CD4-positive, alpha-beta T cell (primary cell): ENCODE data around the gene NRIP1. TPM values are rescaled to one million over a fixed set of nuclear protein-coding genes. Genes with fewer than 3 reads are reported as not detected.

ENCODE experiments used
- ATAC-seq: fragments of 200-7000 bp; cut with Tn5 transposase; one replicate; pipeline ENCODE4 v1.10.0; 2022; ENCODE audit warnings: mild to moderate bottlenecking; ENCODE audit not compliant: poor library complexity
- CTCF ChIA-PET: fragments of 350-600 bp; sonication (Branson Sonifier 250); formaldehyde crosslinking; loops from one replicate; lab custom pipeline; 2021; ENCODE audit warnings: antibody characterized with exemption, inconsistent platforms; lab: Charles Lee
- POLR2A ChIA-PET: fragments of 350-600 bp; sonication (Branson Sonifier 250); formaldehyde crosslinking; loops from one replicate; lab custom pipeline; 2021; ENCODE audit warnings: antibody characterized with exemption, inconsistent platforms; lab: Charles Lee
- DNase-seq, 14 experiments: peaks; one replicate each; pipeline ENCODE4 v3.0.0-alpha.2; 2013 to 2020; ENCODE audit warnings: mixed read lengths in 2 of 14
- H3K27ac ChIP-seq, 2 donors: one replicate each; pipeline versions ENCODE4 v1.5.1 to v1.7.0; 2013; ENCODE audit warnings: low read length in 2 of 2, low read depth in 1 of 2, mild to moderate bottlenecking in 1 of 2
- H3K27me3 ChIP-seq, 2 experiments: 1 replicate in 1 of 2; 2 replicates in 1 of 2; pipeline versions ENCODE4 v1.6.1 to v1.7.0; 2013; ENCODE audit warnings: low read length in 2 of 2, control low read depth in 1 of 2, mild to moderate bottlenecking in 1 of 2, moderate library complexity in 1 of 2; ENCODE audit not compliant: insufficient read depth in 2 of 2, control insufficient read depth in 1 of 2
- H3K36me3 ChIP-seq: one replicate; pipeline ENCODE4 v1.6.1; 2013; ENCODE audit warnings: low read length, control low read depth; ENCODE audit not compliant: insufficient read depth
- H3K4me1 ChIP-seq: one replicate; pipeline ENCODE4 v1.6.1; 2013; ENCODE audit warnings: low read length, control low read depth; ENCODE audit not compliant: insufficient read depth
- H3K4me3 ChIP-seq: one replicate; pipeline ENCODE4 v1.5.1; 2013; ENCODE audit warnings: mild to moderate bottlenecking, low read length, moderate library complexity
- H3K9me3 ChIP-seq, 2 experiments: 1 replicate in 1 of 2; 2 replicates in 1 of 2; pipeline versions ENCODE4 v1.6.1 to v1.7.0; 2013; ENCODE audit warnings: low read length in 2 of 2, mild to moderate bottlenecking in 2 of 2, control low read depth in 1 of 2, moderate library complexity in 1 of 2; ENCODE audit not compliant: control insufficient read depth in 1 of 2, insufficient read depth in 1 of 2
- H3K27ac Mint-ChIP-seq: one replicate; pipeline ENCODE4 v1.8.0; 2020; ENCODE audit warnings: mixed read lengths
- H3K27me3 Mint-ChIP-seq: one replicate; pipeline ENCODE4 v1.8.0; 2021; ENCODE audit warnings: mixed read lengths
- H3K36me3 Mint-ChIP-seq: one replicate; pipeline ENCODE4 v1.8.0; 2021; ENCODE audit warnings: low read depth, mixed read lengths
- H3K4me1 Mint-ChIP-seq: one replicate; pipeline ENCODE4 v1.8.0; 2021; ENCODE audit warnings: low read depth, mixed read lengths
- H3K4me3 Mint-ChIP-seq: one replicate; pipeline ENCODE4 v1.8.0; 2020; ENCODE audit warnings: mild to moderate bottlenecking, mixed read lengths
- H3K9me3 Mint-ChIP-seq: one replicate; pipeline ENCODE4 v1.8.0; 2020; ENCODE audit warnings: mixed read lengths
- intact Hi-C, 2 experiments: fragments of 100-400 bp; cut with DNase I in 1 of 2; cut with micrococcal nuclease in 1 of 2; formaldehyde crosslinking; loops; one replicate each; pipeline versions ENCODE4 v1.15.1 to v1.9.0; 2023 to 2025; cut with DNase I, micrococcal nuclease
- total RNA-seq, 174 experiments: library from RNA in 2 of 174; stranded (reverse) in 2 of 174; gene quantifications; one replicate each; pipeline ENCODE4 v1.2.3 and lab custom pipeline; 2021 to 2026
- TF ChIP-seq, protein P1 (sequence below): fragments of 200-600 bp; IDR thresholded peaks from one replicate; pipeline ENCODE4 v1.8.0; 2022; ENCODE audit warnings: antibody characterized with exemption, mild to moderate bottlenecking

Gene NRIP1
- total RNA-seq, 2 experiments from 2014 or later: 41.6 to 50.1 TPM

DNA sequence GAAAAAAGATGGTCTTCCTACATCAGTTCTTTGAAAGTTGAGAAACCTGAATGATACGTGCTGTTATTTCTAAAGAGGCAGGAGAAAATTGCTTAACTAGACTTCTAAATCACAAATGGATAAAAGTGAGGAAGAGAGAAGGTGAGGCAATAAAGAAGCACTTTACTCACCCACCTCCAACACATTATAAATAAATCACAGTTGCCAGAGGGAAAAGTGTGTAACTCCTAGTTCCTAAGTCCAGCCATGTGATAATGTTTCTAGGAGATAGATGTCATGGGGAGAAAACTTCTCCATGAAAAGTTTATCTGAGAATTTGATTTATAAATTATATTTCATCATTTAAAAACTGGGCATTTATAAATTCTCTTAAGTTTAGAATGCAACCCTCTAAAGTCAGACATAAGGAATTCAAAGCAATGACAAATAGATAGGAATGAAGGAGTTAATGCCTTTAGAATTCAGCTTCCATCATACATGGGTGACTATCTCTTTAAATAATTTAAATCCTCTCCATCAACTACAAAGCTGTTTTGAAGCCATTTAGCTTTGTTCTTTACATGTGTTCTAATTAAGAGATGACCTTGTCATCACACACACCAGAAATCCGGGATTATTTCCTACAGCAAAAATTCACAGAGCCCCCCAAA lies 60.0 kb downstream of the NRIP1 start:
- no peaks in the 10 kb centered on the region for H3K27me3 Mint-ChIP-seq
- H3K4me3 ChIP-seq: peak overlapping the region; percentile 37
- POLR2A ChIA-PET: interaction anchor here (0.6 to 3.9 kb wide), 7 partner anchors 9 to 520 kb away, joined by 3 to 50 read pairs (median 4); partner anchors contain the start of gene NRIP1
- H3K27ac ChIP-seq: peak overlapping the region in 1 of 2 donors; percentile 14
- ATAC-seq (peak; percentile 10), DNase-seq (no peak)
- no peaks in the 10 kb centered on the region for H3K9me3 Mint-ChIP-seq
- peak overlapping the region; percentile 57 for H3K4me3 Mint-ChIP-seq
- no peaks in the 10 kb centered on the region for H3K36me3 ChIP-seq
- no peaks in the 10 kb centered on the region for H3K27me3 ChIP-seq
- TF ChIP-seq, protein P1, sequence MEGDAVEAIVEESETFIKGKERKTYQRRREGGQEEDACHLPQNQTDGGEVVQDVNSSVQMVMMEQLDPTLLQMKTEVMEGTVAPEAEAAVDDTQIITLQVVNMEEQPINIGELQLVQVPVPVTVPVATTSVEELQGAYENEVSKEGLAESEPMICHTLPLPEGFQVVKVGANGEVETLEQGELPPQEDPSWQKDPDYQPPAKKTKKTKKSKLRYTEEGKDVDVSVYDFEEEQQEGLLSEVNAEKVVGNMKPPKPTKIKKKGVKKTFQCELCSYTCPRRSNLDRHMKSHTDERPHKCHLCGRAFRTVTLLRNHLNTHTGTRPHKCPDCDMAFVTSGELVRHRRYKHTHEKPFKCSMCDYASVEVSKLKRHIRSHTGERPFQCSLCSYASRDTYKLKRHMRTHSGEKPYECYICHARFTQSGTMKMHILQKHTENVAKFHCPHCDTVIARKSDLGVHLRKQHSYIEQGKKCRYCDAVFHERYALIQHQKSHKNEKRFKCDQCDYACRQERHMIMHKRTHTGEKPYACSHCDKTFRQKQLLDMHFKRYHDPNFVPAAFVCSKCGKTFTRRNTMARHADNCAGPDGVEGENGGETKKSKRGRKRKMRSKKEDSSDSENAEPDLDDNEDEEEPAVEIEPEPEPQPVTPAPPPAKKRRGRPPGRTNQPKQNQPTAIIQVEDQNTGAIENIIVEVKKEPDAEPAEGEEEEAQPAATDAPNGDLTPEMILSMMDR: no peak
- H3K9me3 ChIP-seq: no peaks in the 10 kb centered on the region
- H3K27ac Mint-ChIP-seq: peak overlapping the region; percentile 80
- CTCF ChIA-PET: no interaction called here
- H3K4me1 Mint-ChIP-seq: peaks cover 54% of the 10 kb centered on the region
- no peaks in the 10 kb centered on the region for H3K36me3 Mint-ChIP-seq
- H3K4me1 ChIP-seq: peaks cover 4% of the 10 kb centered on the region
- intact Hi-C loops: loop anchor here in 1 of 2 experiments (5.0 kb wide), 1 partner anchor 57 kb away; the partner anchor contains the start of gene NRIP1

DNA sequence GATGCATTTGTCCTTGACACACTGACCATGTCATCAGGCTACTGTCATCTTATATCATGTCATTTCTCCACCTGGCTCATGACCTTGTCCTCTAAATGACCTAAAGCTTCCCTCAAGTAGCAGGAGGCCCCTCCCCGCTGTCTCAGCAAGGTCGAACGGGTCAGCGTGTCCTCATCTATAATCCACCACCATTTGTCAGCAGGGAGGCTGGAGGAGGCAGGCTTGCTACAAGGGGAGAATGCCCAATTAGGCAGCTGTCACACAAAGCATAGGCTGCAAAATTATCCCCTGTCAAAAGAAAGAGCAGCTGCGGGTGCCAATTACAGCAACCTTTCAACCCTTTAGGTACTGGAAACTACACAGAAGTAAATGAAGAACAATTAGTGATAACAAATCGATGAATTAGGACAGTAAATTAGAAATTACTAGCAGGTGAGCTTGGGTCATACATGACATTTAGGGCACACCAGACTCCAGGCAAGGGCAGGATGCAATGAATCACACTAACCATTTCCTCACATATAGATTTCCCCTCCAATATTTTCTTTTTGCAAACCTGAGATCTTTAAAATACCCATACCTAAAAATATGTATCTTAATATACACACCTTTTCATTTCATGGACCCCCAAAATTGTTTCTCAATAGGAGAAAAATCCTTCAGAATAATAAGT lies 61.2 kb downstream of the NRIP1 start:
- ChIA-PET CTCF (no interaction called here), POLR2A (no interaction called here)
- no peaks in the 10 kb centered on the region for H3K36me3 ChIP-seq
- no peaks in the 10 kb centered on the region for H3K27me3 ChIP-seq
- H3K4me1 ChIP-seq: peaks cover 4% of the 10 kb centered on the region
- no peaks in the 10 kb centered on the region for H3K27me3 Mint-ChIP-seq
- H3K9me3 Mint-ChIP-seq: no peaks in the 10 kb centered on the region
- no peak overlapping the region for H3K4me3 ChIP-seq
- no peak overlapping the region for H3K27ac Mint-ChIP-seq
- H3K27ac ChIP-seq: no peak overlapping the region
- H3K4me3 Mint-ChIP-seq: no peak overlapping the region
- DNase-seq (no peak), ATAC-seq (no peak)
- intact Hi-C loops: no loop called here
- peaks cover 56% of the 10 kb centered on the region for H3K4me1 Mint-ChIP-seq
- no peaks in the 10 kb centered on the region for H3K36me3 Mint-ChIP-seq
- H3K9me3 ChIP-seq: no peaks in the 10 kb centered on the region
- TF ChIP-seq, protein P1: no peak

DNA sequence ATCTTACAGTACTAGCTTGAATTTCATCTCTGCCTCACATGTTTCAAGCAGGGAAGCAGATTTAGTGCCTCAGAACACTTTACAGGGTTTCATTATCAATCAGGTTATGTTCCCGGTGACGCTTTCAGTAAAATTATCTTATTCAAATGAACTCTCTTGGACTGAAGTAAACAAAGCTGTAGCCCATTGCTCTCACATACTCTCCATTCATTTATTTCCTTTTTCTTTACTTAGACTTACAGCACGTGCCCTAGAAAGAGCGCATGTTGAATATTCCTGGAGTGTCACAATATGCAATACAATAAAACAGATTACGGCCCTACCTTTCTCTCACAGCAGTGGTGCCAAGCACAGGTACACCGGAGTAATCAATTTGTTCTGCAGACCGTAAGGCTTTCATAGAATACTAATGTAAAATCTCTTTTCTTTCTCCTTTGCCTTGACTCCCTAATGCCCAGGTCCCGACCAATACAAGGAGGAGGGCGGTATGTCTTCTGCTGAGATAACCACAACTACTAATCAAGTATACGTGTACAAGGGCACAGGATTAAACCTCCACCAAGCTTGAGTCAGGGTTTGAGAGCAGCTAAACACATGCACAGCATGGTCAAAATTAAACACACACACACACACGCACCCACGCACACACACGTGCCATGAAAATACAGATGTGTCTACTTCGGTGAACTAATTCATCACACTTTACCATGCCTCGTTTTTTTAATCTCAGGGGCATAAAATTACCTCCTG lies 62.8 kb downstream of the NRIP1 start:
- intact Hi-C loops: no loop called here
- POLR2A ChIA-PET: interaction anchor here (0.7 to 1.4 kb wide), 3 partner anchors 63 to 399 kb away, joined by 3 to 4 read pairs (median 3); partner anchors contain the start of gene NRIP1

More for the DNA sequence above, 62.8 kb downstream of the NRIP1 start:
- no peak for ATAC-seq
- Histone ChIP-seq H3K9me3 (no peaks in the 10 kb centered on the region), H3K36me3 (no peaks in the 10 kb centered on the region), H3K4me3 (no peak overlapping the region), H3K4me1 (peaks cover 4% of the 10 kb centered on the region), H3K27me3 (no peaks in the 10 kb centered on the region), H3K27ac (no peak overlapping the region)
- no peak overlapping the region for H3K4me3 Mint-ChIP-seq
- no peak for DNase-seq
- no peaks in the 10 kb centered on the region for H3K36me3 Mint-ChIP-seq
- H3K27ac Mint-ChIP-seq: no peak overlapping the region
- H3K9me3 Mint-ChIP-seq: no peaks in the 10 kb centered on the region
- H3K27me3 Mint-ChIP-seq: no peaks in the 10 kb centered on the region
- CTCF ChIA-PET: no interaction called here
- H3K4me1 Mint-ChIP-seq: peaks cover 49% of the 10 kb centered on the region
- TF ChIP-seq, protein P1: no peak
